Neural progenitor cell (in vitro differentiated cells): ENCODE measurements around the gene ARL15.

Experiments used
- EZH2 ChIP-seq: fragments of 200-600 bp; sonication (generic); IDR thresholded peaks from 2 replicates; pipeline ENCODE4 v1.6.1; 2017; ENCODE audit warnings: antibody characterized with exemption, mild to moderate bottlenecking, moderate library complexity
- EZH2phosphoT487 ChIP-seq: fragments of 200-600 bp; sonication (generic); IDR thresholded peaks from 2 replicates; pipeline ENCODE4 v1.6.1; 2017; ENCODE audit warnings: antibody characterized with exemption
- TF ChIP-seq, protein P1 (sequence below): fragments of 200-600 bp; sonication (generic); IDR thresholded peaks from 2 replicates; pipeline ENCODE4 v1.5.1; 2017; ENCODE audit warnings: antibody characterized with exemption, mild to moderate bottlenecking

DNA sequence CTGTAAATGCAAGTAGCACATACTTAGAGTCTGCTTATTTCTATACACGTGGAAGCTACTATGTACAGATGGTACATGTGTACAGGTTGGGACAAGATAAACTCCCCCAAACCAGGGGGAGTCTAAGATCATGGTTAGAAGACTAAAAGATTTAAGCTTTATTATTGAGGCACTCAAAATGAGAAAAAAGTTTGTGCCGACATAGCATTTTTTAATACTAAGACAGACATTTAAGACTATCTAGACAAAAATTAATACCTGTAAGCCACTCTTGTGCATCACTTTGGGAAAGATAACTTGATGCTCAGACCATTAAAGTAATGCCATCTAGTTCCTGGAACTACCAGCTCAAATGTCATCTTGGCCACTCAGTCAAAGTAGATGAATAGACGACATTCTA lies 279.4 kb downstream of the ARL15 start:
- TF ChIP-seq, protein P1, sequence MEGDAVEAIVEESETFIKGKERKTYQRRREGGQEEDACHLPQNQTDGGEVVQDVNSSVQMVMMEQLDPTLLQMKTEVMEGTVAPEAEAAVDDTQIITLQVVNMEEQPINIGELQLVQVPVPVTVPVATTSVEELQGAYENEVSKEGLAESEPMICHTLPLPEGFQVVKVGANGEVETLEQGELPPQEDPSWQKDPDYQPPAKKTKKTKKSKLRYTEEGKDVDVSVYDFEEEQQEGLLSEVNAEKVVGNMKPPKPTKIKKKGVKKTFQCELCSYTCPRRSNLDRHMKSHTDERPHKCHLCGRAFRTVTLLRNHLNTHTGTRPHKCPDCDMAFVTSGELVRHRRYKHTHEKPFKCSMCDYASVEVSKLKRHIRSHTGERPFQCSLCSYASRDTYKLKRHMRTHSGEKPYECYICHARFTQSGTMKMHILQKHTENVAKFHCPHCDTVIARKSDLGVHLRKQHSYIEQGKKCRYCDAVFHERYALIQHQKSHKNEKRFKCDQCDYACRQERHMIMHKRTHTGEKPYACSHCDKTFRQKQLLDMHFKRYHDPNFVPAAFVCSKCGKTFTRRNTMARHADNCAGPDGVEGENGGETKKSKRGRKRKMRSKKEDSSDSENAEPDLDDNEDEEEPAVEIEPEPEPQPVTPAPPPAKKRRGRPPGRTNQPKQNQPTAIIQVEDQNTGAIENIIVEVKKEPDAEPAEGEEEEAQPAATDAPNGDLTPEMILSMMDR, result no peak
- no peak for TF ChIP-seq EZH2
- no peak for TF ChIP-seq EZH2phosphoT487
